ENCODE data around the gene PAPOLA. TPM values are rescaled to one million over a fixed set of nuclear protein-coding genes. Genes with fewer than 3 reads are reported as not detected.

The PAPOLA gene
- total and polyA plus RNA-seq, 2 of the 4 experiments (the other 2 are of a cell fraction) = 73.8 to 128 TPM

- no peak for TF ChIP-seq MAFK (IDR thresholded peaks at IDR 0.05; ENCODE audit: low read depth, low read length)
- TF ChIP-seq MXI1 (IDR thresholded peaks at IDR 0.05; ENCODE audit: borderline replicate concordance, low read depth, low read length) = no peak
- TF ChIP-seq FOS (IDR thresholded peaks at IDR 0.05; ENCODE audit: low read depth, low read length) = no peak
- TF ChIP-seq ELK1 (IDR thresholded peaks at IDR 0.05; ENCODE audit: borderline replicate concordance, low read depth, low read length) = no peak
- no peak for TF ChIP-seq CHD1 (IDR thresholded peaks at IDR 0.05; ENCODE audit: low read depth, low read length)
- no peak for TF ChIP-seq CTCF (conservative IDR thresholded peaks at IDR 0.05; ENCODE audit: low read depth, low read length)
- TF ChIP-seq RAD21 (IDR thresholded peaks at IDR 0.05; ENCODE audit: low read length) = no peak
- no peak for TF ChIP-seq RCOR1 (IDR thresholded peaks at IDR 0.05; ENCODE audit: insufficient replicate concordance, low read length)
- TF ChIP-seq NFE2L2 (IDR thresholded peaks at IDR 0.05; ENCODE audit: low read depth, low read length) = no peak
- no peak for TF ChIP-seq SMC3 (IDR thresholded peaks at IDR 0.05; ENCODE audit: low read depth, low read length)
- TF ChIP-seq RFX5 (IDR thresholded peaks at IDR 0.05; ENCODE audit: low read depth, low read length) = no peak
- no peak for TF ChIP-seq BHLHE40 (IDR thresholded peaks at IDR 0.05; ENCODE audit: low read depth, low read length)
- no peak for TF ChIP-seq POLR2A (IDR thresholded peaks at IDR 0.05; ENCODE audit: low read depth, low read length)
Observed at GRCh38 chr14:96538097-96538989, 36.2 kb downstream of the PAPOLA start.

More at GRCh38 chr14:96538097-96538989, 36.2 kb downstream of the PAPOLA start:
- POLR2A ChIA-PET (ENCODE audit: unreplicated experiment) = no interaction called here
- Histone ChIP-seq H3K9me1 (ENCODE audit: insufficient read depth, low read length) (no peaks in the 10 kb centered on the region), H3K27me3 (ENCODE audit: control insufficient read depth, insufficient read depth, low read length) (no peaks in the 10 kb centered on the region), H2BK5ac (ENCODE audit: low read depth, low read length, poor library complexity, severe bottlenecking) (no peak overlapping the region), H2AK5ac (ENCODE audit: low read depth, low read length) (no peak overlapping the region), H3K23ac (ENCODE audit: low read depth, low read length) (no peak overlapping the region), H3K36me3 (ENCODE audit: control insufficient read depth, insufficient read depth, low read length) (peaks cover 6% of the 10 kb centered on the region; the same call in 1 of the 2 replicates), H3K4me3 (ENCODE audit: insufficient read depth, low read depth, low read length) (no peak overlapping the region), H3K56ac (ENCODE audit: extremely low read depth, insufficient read depth, low read length) (no peak overlapping the region), H4K20me1 (ENCODE audit: insufficient read depth, low read length) (no peaks in the 10 kb centered on the region; the same call in 1 of the 2 replicates), H3K9ac (ENCODE audit: low read depth, low read length) (no peak overlapping the region), H3K4me1 (ENCODE audit: control insufficient read depth, insufficient read depth, low read length) (peaks cover 1% of the 10 kb centered on the region), H2BK120ac (ENCODE audit: low read depth, low read length) (no peak overlapping the region), H3K9me3 (ENCODE audit: control insufficient read depth, insufficient read depth, low read length) (no peaks in the 10 kb centered on the region), H4K8ac (ENCODE audit: low read depth in 2 of 2, low read length in 2 of 2) (no peak overlapping the region), H3K4ac (ENCODE audit: low read depth, low read length) (no peak overlapping the region), H2AK9ac (replicated peaks; ENCODE audit: low read depth, low read length, poor library complexity) (no peak overlapping the region), H3K79me1 (ENCODE audit: low read depth in 1 of 2, low read length in 2 of 2) (peaks cover 2 to 5% of the 10 kb centered on the region in 2 experiments), H3K14ac (replicated peaks; ENCODE audit: low read depth, low read length) (no peak overlapping the region), H4K91ac (ENCODE audit: insufficient read depth, low read depth, low read length) (no peak overlapping the region), H2BK20ac (ENCODE audit: low read depth, low read length) (no peak overlapping the region), H4K5ac (ENCODE audit: low read depth, low read length) (no peak overlapping the region), H3K18ac (ENCODE audit: low read depth, low read length) (no peak overlapping the region), H2BK15ac (ENCODE audit: low read depth, low read length) (no peak overlapping the region), H2AFZ (replicated peaks; ENCODE audit: low read length, poor library complexity) (no peak overlapping the region), H3K4me2 (ENCODE audit: low read depth, low read length) (no peak overlapping the region), H3K27ac (ENCODE audit: insufficient read depth, low read length) (no peak overlapping the region)
- intact Hi-C loops (cut with micrococcal nuclease) = no loop called here
- dilution Hi-C loops (cut with HindIII; ENCODE audit: low sequenced_read_pairs, unreplicated experiment) = no loop called here
- in situ Hi-C loops (cut with MboI; ENCODE audit: low sequenced_read_pairs) = no loop called here
- no CpG with 5 or more reads among the region's 3 CpGs for WGBS, 2 experiments (ENCODE audit: extremely low coverage in 2 of 2, insufficient read length in 1 of 2)
- ATAC-seq (ENCODE audit: low read depth) (no peak), DNase-seq (peak; percentile 14)
- CTCF ChIA-PET = no interaction called here
- BruUV-seq (replicated peaks) = no TSS peak

Data from IMR-90 (cell line).